Nucleus accumbens (tissue), 56 donors: Measurements from ENCODE around the gene NCBP2.
"Not testable (repeated sequence)": the region's sequence is repeated elsewhere in the genome, so short reads cannot be mapped to it uniquely, and the experiment has no call there.

ENCODE experiments used
- DNase-seq, 56 donors: peaks; one replicate each; lab custom pipeline; 2025; lab: John Stamatoyannopoulos, UW

Gene NCBP2

GRCh38 chr3:196968233-196969133, 26.2 kb upstream of the NCBP2 start, which contains the start of gene PIGZ:
Gene PIGZ, minus strand, starts transcription at chr3:196968833. Its CDS starts 16,802 bp downstream, at chr3:196952031.
- peak in 14 of 56 donors; percentile 12 to 54 (median 22) for DNase-seq

GRCh38 chr3:196967412-196968232, 25.3 kb upstream of the NCBP2 start:
- no peak for DNase-seq

GRCh38 chr3:196966526-196967401, 24.4 kb upstream of the NCBP2 start:
- peak in 11 of 56 donors; percentile 2 to 46 (median 19) for DNase-seq

- DNase-seq: no peak
Observed at GRCh38 chr3:196965804-196966173, 23.5 kb upstream of the NCBP2 start.

GRCh38 chr3:196965112-196965803, 22.9 kb upstream of the NCBP2 start:
- DNase-seq: no peak

- no peak for DNase-seq
Observed at GRCh38 chr3:196963631-196963953, 21.3 kb upstream of the NCBP2 start.

- DNase-seq: no peak
Observed at GRCh38 chr3:196962930-196963630, 20.8 kb upstream of the NCBP2 start.

- DNase-seq: no peak
Observed at GRCh38 chr3:196962108-196962929, 20.0 kb upstream of the NCBP2 start.

- no peak for DNase-seq
Observed at GRCh38 chr3:196954832-196955231, 12.5 kb upstream of the NCBP2 start.

GRCh38 chr3:196951371-196951770, 9.0 kb upstream of the NCBP2 start:
- DNase-seq: no peak

- DNase-seq: no peak
Observed at GRCh38 chr3:196949750-196950149, 7.4 kb upstream of the NCBP2 start.

GRCh38 chr3:196949285-196949619, 6.9 kb upstream of the NCBP2 start:
- no peak for DNase-seq

- no peak for DNase-seq
Observed at GRCh38 chr3:196948442-196949284, 6.3 kb upstream of the NCBP2 start.

- DNase-seq: no peak
Observed at GRCh38 chr3:196947860-196948441, 5.6 kb upstream of the NCBP2 start.

GRCh38 chr3:196947136-196947859, 5.0 kb upstream of the NCBP2 start:
- no peak for DNase-seq

- DNase-seq: not testable (repeated sequence)
Observed at GRCh38 chr3:196944037-196944790, 1.9 kb upstream of the NCBP2 start.
